Measurements from ENCODE around the gene WDFY3. TPM values are rescaled to one million over a fixed set of nuclear protein-coding genes. Genes with fewer than 3 reads are reported as not detected.

The WDFY3 gene
- total RNA-seq, 4 donors from 2014 or later, result 79.2 to 244 (median 119) TPM

GRCh38 chr4:84928089-84928488 lies 38.4 kb downstream of the WDFY3 start:
- Histone ChIP-seq H3K36me3 (peaks cover 24% of the 10 kb centered on the region), H3K9me3 (no peaks in the 10 kb centered on the region), H3K27me3 (no peaks in the 10 kb centered on the region), H3K4me1 (peaks cover 27% of the 10 kb centered on the region), H3K27ac (no peak overlapping the region), H3K4me3 (no peak overlapping the region)
- WGBS, result 92% methylated on average over 5 of the region's 5 CpGs
- TF ChIP-seq POLR2A (IDR thresholded peaks at IDR 0.05) (no peak), POLR2AphosphoS5 (IDR thresholded peaks at IDR 0.05) (no peak), EP300 (IDR thresholded peaks at IDR 0.05) (no peak), CTCF (IDR thresholded peaks at IDR 0.05) (no peak)
- DNase-seq (ENCODE audit: low spot score in 2 of 2), result no peak

GRCh38 chr4:84927428-84927827 lies 39.1 kb downstream of the WDFY3 start:
- Histone ChIP-seq H3K4me3 (no peak overlapping the region), H3K27ac (no peak overlapping the region), H3K9me3 (no peaks in the 10 kb centered on the region), H3K27me3 (no peaks in the 10 kb centered on the region), H3K4me1 (peaks cover 26% of the 10 kb centered on the region), H3K36me3 (peaks cover 24% of the 10 kb centered on the region)
- DNase-seq (ENCODE audit: low spot score in 2 of 2), result no peak
- TF ChIP-seq EP300 (IDR thresholded peaks at IDR 0.05) (no peak), POLR2AphosphoS5 (IDR thresholded peaks at IDR 0.05) (no peak), CTCF (IDR thresholded peaks at IDR 0.05) (no peak), POLR2A (IDR thresholded peaks at IDR 0.05) (no peak)
- WGBS, result 72% methylated on average over 2 of the region's 2 CpGs

GRCh38 chr4:84925558-84925957 lies 40.9 kb downstream of the WDFY3 start:
- no peak for TF ChIP-seq POLR2A (IDR thresholded peaks at IDR 0.05)
- no peak for TF ChIP-seq EP300 (IDR thresholded peaks at IDR 0.05)
- TF ChIP-seq CTCF (IDR thresholded peaks at IDR 0.05), result no peak
- no peak for TF ChIP-seq POLR2AphosphoS5 (IDR thresholded peaks at IDR 0.05)
- WGBS, result 82% methylated on average over 1 of the region's 1 CpG
- no peaks in the 10 kb centered on the region for H3K9me3 ChIP-seq
- H3K4me3 ChIP-seq, result no peak overlapping the region
- no peaks in the 10 kb centered on the region for H3K27me3 ChIP-seq
- peaks cover 24% of the 10 kb centered on the region for H3K36me3 ChIP-seq
- no peak overlapping the region for H3K27ac ChIP-seq
- no peak for DNase-seq (ENCODE audit: low spot score in 2 of 2)
- H3K4me1 ChIP-seq, result peaks cover 29% of the 10 kb centered on the region

GRCh38 chr4:84924434-84924833 lies 42.1 kb downstream of the WDFY3 start:
- no peak for DNase-seq (ENCODE audit: low spot score in 2 of 2)
- TF ChIP-seq POLR2AphosphoS5 (IDR thresholded peaks at IDR 0.05) (no peak), EP300 (IDR thresholded peaks at IDR 0.05) (no peak), CTCF (IDR thresholded peaks at IDR 0.05) (no peak), POLR2A (IDR thresholded peaks at IDR 0.05) (no peak)
- H3K4me3 ChIP-seq, result no peak overlapping the region
- peak overlapping the region; percentile 3 for H3K27ac ChIP-seq
- H3K9me3 ChIP-seq, result no peaks in the 10 kb centered on the region
- H3K36me3 ChIP-seq, result peaks cover 20% of the 10 kb centered on the region
- WGBS, result 46% methylated on average over 1 of the region's 1 CpG
- no peaks in the 10 kb centered on the region for H3K27me3 ChIP-seq
- H3K4me1 ChIP-seq, result peaks cover 33% of the 10 kb centered on the region

- TF ChIP-seq POLR2A (IDR thresholded peaks at IDR 0.05) (no peak), EP300 (IDR thresholded peaks at IDR 0.05) (no peak), POLR2AphosphoS5 (IDR thresholded peaks at IDR 0.05) (no peak)
- H3K9me3 ChIP-seq, result no peaks in the 10 kb centered on the region
- no peak for DNase-seq (ENCODE audit: low spot score in 2 of 2)
- no peaks in the 10 kb centered on the region for H3K27me3 ChIP-seq
- 53% methylated on average over 3 of the region's 3 CpGs for WGBS
- no peak overlapping the region for H3K4me3 ChIP-seq
- H3K27ac ChIP-seq, result no peak overlapping the region
- H3K4me1 ChIP-seq, result peaks cover 46% of the 10 kb centered on the region
- peaks cover 5% of the 10 kb centered on the region for H3K36me3 ChIP-seq
Observed at GRCh38 chr4:84920617-84921016, 45.9 kb downstream of the WDFY3 start.

Measured in suprapubic skin (tissue), 4 donors.